Central memory CD8-positive, alpha-beta T cell (primary cell): Measurements from ENCODE around the gene RNF182.
A peak's percentile ranks its signal among the peaks of the same experiment; 100 is the strongest.
"Not testable (repeated sequence)": the region's sequence is repeated elsewhere in the genome, so short reads cannot be mapped to it uniquely, and the experiment has no call there.

Experiments
- ATAC-seq: fragments of 150-1000 bp; cut with Tn5 transposase; replicated peaks from 2 replicates; pipeline ENCODE4 v1.10.0; 2022; ENCODE audit warnings: mild to moderate bottlenecking, moderate FRiP score, moderate number of reproducible peaks; ENCODE audit not compliant: poor library complexity, severe bottlenecking; ENCODE audit errors: extremely low read depth
- DNase-seq, 2 donors: peaks; one replicate each; pipeline ENCODE4 v3.0.0; 2021; ENCODE audit warnings: low spot score in 2 of 2
- H3K27ac Mint-ChIP-seq: one replicate; pipeline ENCODE4 v1.8.0; 2022; ENCODE audit warnings: low read depth, mild to moderate bottlenecking, moderate library complexity, mixed read lengths
- H3K27me3 Mint-ChIP-seq: one replicate; pipeline ENCODE4 v1.8.0; 2022; ENCODE audit warnings: mixed read lengths
- H3K36me3 Mint-ChIP-seq: one replicate; pipeline ENCODE4 v1.8.0; 2022; ENCODE audit warnings: mild to moderate bottlenecking, moderate library complexity, mixed read lengths; ENCODE audit not compliant: insufficient read depth
- H3K4me1 Mint-ChIP-seq: one replicate; pipeline ENCODE4 v1.8.0; 2022; ENCODE audit warnings: mixed read lengths
- H3K4me3 Mint-ChIP-seq: one replicate; pipeline ENCODE4 v1.8.0; 2022; ENCODE audit warnings: mild to moderate bottlenecking, moderate library complexity, mixed read lengths
- H3K9me3 Mint-ChIP-seq: one replicate; pipeline ENCODE4 v1.8.0; 2022; ENCODE audit warnings: mixed read lengths

RNF182 gene

GRCh38 chr6:13924949-13925881 is at the start of gene RNF182:
RNF182 (plus strand) TSS chr6:13924952; CDS start chr6:13977120, 52,168 bp downstream.
- Mint-ChIP-seq H3K27me3 (peaks cover 78% of the 10 kb centered on the region), H3K36me3 (peaks cover 5% of the 10 kb centered on the region), H3K4me1 (peaks cover 16% of the 10 kb centered on the region), H3K27ac (no peak within 1 kb of the TSS), H3K9me3 (no peaks in the 10 kb centered on the region), H3K4me3 (peak within 1 kb of the TSS; percentile 74)
- peak; percentile 74 for ATAC-seq
- DNase-seq = no peak

- Mint-ChIP-seq H3K4me1 (peaks cover 14% of the 10 kb centered on the region), H3K4me3 (no peak overlapping the region), H3K9me3 (no peaks in the 10 kb centered on the region), H3K36me3 (peaks cover 2% of the 10 kb centered on the region), H3K27ac (no peak overlapping the region), H3K27me3 (peaks cover 33% of the 10 kb centered on the region)
- ATAC-seq = no peak
- no peak for DNase-seq
These were observed 47.7 kb upstream of the RNF182 start for GRCh38 chr6:13877051-13877450.

- not testable (repeated sequence) for H3K9me3 Mint-ChIP-seq, H3K4me1 Mint-ChIP-seq, H3K27ac Mint-ChIP-seq, H3K4me3 Mint-ChIP-seq, H3K36me3 Mint-ChIP-seq, ATAC-seq, DNase-seq
- H3K27me3 Mint-ChIP-seq = peaks cover 22% of the 10 kb centered on the region
These were observed 44.6 kb upstream of the RNF182 start for GRCh38 chr6:13880061-13880663.

GRCh38 chr6:13881621-13882165 is 43.1 kb upstream of the RNF182 start:
- Mint-ChIP-seq H3K9me3 (no peaks in the 10 kb centered on the region), H3K27me3 (peaks cover 22% of the 10 kb centered on the region), H3K36me3 (no peaks in the 10 kb centered on the region), H3K4me1 (no peaks in the 10 kb centered on the region), H3K27ac (no peak overlapping the region), H3K4me3 (no peak overlapping the region)
- no peak for DNase-seq
- ATAC-seq = no peak

- Mint-ChIP-seq H3K4me1 (no peaks in the 10 kb centered on the region), H3K36me3 (no peaks in the 10 kb centered on the region), H3K27me3 (peaks cover 21% of the 10 kb centered on the region), H3K9me3 (no peaks in the 10 kb centered on the region), H3K4me3 (no peak overlapping the region), H3K27ac (no peak overlapping the region)
- DNase-seq (no peak), ATAC-seq (no peak)
These were observed 40.8 kb upstream of the RNF182 start for GRCh38 chr6:13883966-13884365.

- Mint-ChIP-seq H3K36me3 (no peaks in the 10 kb centered on the region), H3K4me3 (no peak overlapping the region), H3K9me3 (no peaks in the 10 kb centered on the region), H3K27ac (no peak overlapping the region), H3K4me1 (no peaks in the 10 kb centered on the region), H3K27me3 (peaks cover 17% of the 10 kb centered on the region)
- DNase-seq = no peak
- no peak for ATAC-seq
These were observed 40.4 kb upstream of the RNF182 start for GRCh38 chr6:13884397-13884796.

- H3K36me3 Mint-ChIP-seq = no peaks in the 10 kb centered on the region
- no peaks in the 10 kb centered on the region for H3K4me1 Mint-ChIP-seq
- no peak for ATAC-seq
- no peak for DNase-seq
- no peak overlapping the region for H3K27ac Mint-ChIP-seq
- H3K4me3 Mint-ChIP-seq = no peak overlapping the region
- H3K9me3 Mint-ChIP-seq = no peaks in the 10 kb centered on the region
- peaks cover 9% of the 10 kb centered on the region for H3K27me3 Mint-ChIP-seq
These were observed 39.2 kb upstream of the RNF182 start for GRCh38 chr6:13885601-13886000.

- Mint-ChIP-seq H3K36me3 (no peaks in the 10 kb centered on the region), H3K4me1 (no peaks in the 10 kb centered on the region), H3K27ac (no peak overlapping the region), H3K4me3 (no peak overlapping the region), H3K27me3 (no peaks in the 10 kb centered on the region), H3K9me3 (no peaks in the 10 kb centered on the region)
- no peak for DNase-seq
- no peak for ATAC-seq
These were observed 37.8 kb upstream of the RNF182 start for GRCh38 chr6:13886949-13887348.

GRCh38 chr6:13892017-13892645 is 32.6 kb upstream of the RNF182 start:
- Mint-ChIP-seq H3K4me3 (no peak overlapping the region), H3K4me1 (no peaks in the 10 kb centered on the region), H3K27me3 (peaks cover 17% of the 10 kb centered on the region), H3K36me3 (no peaks in the 10 kb centered on the region), H3K27ac (no peak overlapping the region), H3K9me3 (no peaks in the 10 kb centered on the region)
- DNase-seq (no peak), ATAC-seq (no peak)

GRCh38 chr6:13902922-13903321 is 21.8 kb upstream of the RNF182 start:
- H3K36me3 Mint-ChIP-seq = peaks cover 1% of the 10 kb centered on the region

GRCh38 chr6:13903364-13903763 is 21.4 kb upstream of the RNF182 start:
- peaks cover 1% of the 10 kb centered on the region for H3K36me3 Mint-ChIP-seq
- H3K27ac Mint-ChIP-seq = no peak overlapping the region
- no peaks in the 10 kb centered on the region for H3K4me1 Mint-ChIP-seq
- DNase-seq = no peak
- H3K4me3 Mint-ChIP-seq = no peak overlapping the region
- ATAC-seq = no peak
- H3K27me3 Mint-ChIP-seq = peaks cover 52% of the 10 kb centered on the region
- H3K9me3 Mint-ChIP-seq = no peaks in the 10 kb centered on the region

More at GRCh38 chr6:13902922-13903321, 21.8 kb upstream of the RNF182 start:
- peak overlapping the region; percentile 22 for H3K27ac Mint-ChIP-seq
- H3K4me3 Mint-ChIP-seq = no peak overlapping the region
- H3K27me3 Mint-ChIP-seq = peaks cover 57% of the 10 kb centered on the region
- no peak for DNase-seq
- no peak for ATAC-seq
- no peaks in the 10 kb centered on the region for H3K9me3 Mint-ChIP-seq
- H3K4me1 Mint-ChIP-seq = no peaks in the 10 kb centered on the region

GRCh38 chr6:13907001-13907350 is 17.8 kb upstream of the RNF182 start:
- Mint-ChIP-seq H3K4me3 (no peak overlapping the region), H3K27me3 (peaks cover 43% of the 10 kb centered on the region), H3K27ac (no peak overlapping the region), H3K36me3 (peaks cover 1% of the 10 kb centered on the region), H3K4me1 (no peaks in the 10 kb centered on the region), H3K9me3 (no peaks in the 10 kb centered on the region)
- DNase-seq (no peak), ATAC-seq (no peak)
